Astrocyte of the hippocampus (primary cell): ENCODE data around the gene COL20A1.

ENCODE experiments used
- DNase-seq: peaks from one replicate; pipeline ENCODE4 v3.0.0; 2011; ENCODE audit warnings: low read depth, low spot score

Gene COL20A1

DNA sequence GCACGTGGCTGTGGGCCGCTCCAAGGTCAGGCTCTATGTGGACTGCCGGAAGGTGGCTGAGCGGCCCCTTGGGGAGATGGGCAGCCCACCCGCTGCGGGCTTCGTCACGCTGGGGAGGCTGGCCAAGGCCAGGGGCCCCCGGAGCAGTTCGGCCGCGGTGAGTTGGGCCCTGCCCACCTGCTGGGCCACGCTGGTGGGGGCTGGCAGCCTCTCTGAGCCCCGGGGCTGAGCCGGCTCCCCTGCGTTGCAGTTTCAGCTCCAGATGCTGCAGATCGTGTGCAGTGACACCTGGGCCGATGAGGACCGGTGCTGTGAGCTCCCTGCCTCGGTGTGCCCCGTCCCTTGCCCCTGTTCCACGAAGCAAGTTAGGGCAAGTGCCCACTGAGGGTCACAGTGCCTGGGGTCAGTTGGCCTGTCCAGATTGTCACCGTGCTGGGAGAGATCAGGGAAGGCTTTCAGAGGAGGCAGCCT is 27.1 kb downstream of the COL20A1 start:
- no peak for DNase-seq

DNA sequence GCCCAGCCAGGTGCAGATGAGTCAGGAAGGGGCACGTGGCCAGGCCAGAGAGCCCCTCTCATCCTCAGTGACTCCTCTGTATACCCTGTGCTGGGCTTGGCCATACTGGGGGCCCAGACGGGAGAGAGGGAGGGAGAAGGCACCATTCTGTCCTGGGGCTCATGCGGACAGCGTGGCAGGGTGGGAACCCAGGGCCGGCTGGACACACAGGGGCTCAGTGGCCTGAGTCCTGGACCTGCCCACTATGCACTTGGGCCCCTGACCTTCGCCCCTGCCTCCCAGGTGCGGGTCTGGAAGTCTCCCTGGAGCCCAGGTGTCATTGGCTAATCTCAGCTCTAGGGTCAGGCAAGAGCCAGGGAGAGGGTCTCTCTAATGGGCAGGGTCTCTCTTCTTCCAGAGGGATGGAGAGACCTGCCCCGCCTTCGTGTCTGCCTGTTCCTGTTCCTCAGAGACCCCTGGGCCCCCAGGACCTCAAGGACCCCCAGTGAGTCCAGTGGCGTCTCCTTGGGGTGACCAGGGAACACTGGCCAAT is 27.7 kb downstream of the COL20A1 start:
- no peak for DNase-seq

DNA sequence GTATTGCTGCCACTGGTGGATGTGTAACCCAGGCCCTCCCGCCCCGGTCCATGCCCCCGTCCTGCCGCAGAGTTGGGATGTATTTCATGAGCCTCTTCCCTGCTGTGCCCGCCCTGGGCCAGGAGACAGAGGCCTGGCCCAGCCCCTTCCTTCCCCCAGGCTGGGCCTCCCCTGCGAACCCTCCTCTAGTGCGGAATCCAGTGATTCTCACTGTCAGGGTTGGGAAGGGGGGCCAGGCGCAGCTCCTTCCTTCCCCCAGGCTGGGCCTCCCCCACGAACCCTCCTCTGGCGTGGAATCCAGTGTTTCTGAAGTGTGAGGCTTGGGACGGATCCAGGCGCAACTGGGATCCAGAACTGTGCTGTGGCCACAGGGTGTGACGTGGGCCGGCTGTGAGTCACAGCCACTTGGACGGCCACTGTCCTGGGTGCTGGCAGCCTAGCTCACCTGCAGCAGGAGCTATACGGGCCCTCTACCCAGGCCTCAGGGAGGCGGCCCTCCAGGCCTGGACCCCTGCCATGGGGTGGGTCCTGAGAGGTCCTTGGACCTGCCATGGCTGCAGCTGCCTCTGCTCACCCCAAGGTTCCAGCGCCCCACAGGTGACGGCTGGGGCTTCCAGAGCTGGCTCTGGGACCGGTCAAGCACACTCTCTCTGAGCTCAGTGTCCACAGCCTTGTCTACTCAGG is 28.3 kb downstream of the COL20A1 start:
- DNase-seq, result peak; percentile 66

DNA sequence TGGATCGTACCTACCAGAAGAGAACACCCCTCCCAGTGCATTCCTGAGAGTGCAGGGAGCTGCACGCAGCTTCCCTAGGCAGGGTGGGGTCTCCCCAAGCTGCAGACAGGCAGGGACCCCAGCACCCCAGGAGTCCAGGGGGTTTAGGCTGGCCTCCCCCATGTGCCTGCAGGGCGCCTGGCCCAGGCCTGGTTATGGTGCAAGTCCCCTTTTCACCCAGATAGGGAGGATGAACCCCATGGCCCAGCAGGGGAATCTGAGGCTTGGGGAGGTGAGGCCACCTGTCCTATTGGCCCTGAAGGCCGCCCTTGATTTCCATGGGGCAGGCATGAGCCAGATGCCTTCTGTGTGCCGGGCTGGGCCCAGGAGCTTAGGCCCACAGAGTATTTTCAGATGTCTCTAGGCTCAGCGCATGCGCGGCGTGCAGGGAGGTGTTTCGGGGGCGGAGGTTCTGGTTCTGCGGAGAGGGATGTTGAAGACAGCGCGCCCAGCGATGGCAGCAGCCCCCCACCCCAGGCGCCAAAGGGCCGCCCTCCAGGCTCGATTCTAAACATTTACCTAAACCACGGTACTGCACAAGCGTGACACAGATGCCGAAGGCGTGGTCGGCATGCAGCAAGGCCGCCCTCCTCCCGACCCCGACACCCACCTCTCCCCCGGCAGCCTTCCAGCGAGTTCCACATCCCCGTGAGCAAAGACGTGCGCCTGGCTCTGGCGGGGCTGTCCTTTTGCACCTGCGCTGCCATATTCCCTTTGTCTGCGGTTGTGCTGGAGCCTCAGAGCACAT is 29.4 kb downstream of the COL20A1 start:
- DNase-seq, result no peak

DNA sequence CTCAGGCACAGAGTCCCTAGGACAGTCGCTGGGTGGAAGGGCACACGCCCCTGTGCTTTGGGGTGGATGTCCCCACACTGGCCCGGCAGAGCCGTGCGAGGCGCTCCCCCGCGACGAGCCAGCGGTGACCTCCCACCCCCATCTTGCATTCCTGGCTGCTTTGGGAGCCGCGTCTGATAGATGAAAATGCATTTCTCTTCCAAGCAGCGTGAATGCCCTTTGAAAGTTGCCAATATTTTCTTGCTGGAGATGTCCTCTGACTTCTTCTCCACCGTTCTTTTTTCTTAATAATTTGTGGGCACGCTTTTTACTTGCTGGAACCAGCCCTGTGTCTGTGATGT is 29.9 kb downstream of the COL20A1 start:
- no peak for DNase-seq

DNA sequence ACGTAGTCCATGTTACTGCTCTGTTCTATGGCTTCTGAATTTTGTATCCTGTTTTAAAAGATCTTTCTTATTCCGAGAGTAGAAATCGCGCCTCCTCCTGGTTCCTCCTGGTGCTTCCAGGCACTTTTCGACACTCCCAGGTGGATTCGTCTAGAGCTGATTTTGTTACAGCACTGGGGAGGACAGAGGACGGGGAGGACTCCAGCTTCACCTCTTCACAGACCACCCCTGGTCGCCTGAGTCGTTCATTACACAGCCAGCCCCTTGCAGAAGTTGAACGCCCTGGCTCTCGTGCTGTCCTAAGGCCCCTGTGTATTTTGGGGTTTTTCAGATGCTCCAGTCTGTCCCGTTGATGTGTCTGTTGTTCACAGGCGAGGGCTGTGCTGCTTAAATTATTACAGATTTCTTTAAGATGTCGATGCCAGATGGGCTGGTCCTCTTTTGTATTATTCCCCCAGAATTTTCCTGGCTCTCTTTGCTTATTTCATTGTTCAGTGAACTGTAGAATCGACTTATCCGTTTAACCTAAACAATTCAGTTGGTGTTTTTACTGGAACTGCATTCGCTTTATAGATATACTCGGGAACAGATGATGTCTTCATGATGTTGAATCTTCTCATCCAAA is 30.5 kb downstream of the COL20A1 start:
- DNase-seq, result no peak

DNA sequence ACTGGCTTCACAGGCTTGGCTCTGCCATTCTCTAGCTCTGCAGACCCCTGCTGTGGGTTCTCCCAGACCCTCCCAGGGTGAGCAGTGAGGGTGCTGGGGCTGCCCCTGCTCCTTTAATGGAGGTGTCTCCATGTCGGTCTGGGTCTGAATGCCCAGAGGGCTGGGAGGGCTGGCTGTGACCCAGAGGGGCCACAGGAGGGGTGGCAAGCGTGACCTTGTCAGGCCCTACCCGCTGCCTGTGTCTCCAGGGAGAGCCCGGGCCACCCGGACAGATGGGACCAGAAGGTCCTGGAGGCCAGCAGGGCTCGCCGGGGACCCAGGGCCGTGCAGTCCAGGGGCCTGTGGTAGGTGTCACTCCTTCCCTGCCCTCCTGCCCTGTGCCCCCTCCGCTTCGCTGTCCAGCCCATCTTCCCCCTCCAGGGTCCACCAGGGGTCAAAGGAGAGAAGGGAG is 32.1 kb downstream of the COL20A1 start:
- no peak for DNase-seq

DNA sequence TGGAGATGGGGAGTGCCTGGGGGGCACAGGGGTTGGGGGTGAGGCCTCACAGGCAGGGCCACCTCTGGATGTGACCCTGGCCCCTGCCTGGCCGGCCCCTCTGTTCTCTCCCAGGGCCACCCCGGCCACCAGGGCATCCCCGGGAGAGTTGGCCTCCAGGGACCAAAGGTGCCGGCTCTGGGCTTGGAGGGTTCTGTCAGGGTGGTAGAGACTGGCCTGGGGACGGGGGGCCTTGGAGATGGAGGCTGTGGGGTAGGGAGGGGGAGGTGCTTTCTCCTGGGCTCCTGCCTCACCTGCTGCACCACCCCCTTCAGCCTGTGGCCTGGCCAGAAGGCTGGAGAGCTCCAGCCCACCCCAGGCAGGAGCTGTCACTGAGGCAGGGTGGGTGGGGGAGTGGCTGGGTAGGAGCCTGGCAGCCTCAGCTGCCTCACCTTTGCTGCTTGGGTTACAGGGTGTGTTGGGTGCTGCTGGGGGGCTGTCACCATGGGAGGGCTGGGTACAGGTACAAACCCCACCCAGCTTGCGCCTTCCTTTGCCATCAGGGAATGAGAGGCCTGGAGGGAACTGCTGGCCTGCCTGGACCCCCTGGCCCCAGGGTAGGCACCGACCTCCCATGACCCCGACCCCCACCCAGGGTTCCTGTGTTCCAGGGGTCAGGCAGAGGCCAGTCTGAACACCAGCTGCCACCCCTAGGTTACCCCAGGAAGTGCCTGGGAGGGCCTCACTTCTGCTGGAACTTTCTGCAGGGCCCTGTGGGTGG is 32.7 kb downstream of the COL20A1 start:
- DNase-seq, result no peak

DNA sequence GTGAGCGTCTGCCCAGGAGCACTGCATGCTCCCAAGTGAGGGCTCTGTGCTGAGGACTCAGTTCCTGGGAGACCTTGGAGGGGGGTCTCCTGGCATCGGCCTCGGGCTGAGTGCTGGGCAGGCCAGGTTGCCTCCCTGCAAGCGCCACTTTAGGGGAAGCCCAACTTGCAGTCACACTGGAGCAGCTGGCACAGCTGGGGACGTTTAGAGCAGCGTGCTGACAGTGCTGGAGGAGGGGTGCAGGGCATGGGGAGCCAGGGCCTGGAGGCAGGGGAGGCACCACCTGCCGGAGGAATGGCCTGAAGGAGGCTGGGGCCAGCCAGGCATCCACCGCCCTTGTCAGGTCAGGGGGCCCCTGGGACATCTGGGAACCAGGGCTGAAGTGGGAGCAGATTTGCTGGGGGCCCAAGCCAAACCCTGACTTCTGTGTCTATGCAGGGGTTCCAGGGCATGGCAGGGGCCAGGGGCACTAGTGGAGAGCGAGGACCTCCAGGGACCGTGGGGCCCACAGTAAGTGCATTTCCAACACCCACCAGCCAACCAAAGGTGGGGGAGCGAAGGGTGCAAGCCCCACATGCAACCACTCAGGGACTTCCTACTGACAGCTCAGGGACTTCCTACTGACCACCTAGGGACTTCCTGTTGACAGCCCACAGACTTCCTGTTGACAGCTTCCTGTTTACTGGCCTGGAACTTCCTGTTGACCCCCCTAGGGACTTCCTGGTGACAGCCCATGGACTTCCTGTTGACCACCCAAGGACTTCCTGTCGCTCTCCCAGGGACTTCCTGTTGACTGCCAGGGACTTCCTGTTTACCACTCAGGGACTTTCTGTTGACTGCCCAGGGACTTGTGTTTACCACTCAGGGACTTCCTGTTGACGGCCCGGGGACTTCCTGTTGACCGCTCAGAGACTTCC is 33.6 kb downstream of the COL20A1 start:
- DNase-seq, result no peak

DNA sequence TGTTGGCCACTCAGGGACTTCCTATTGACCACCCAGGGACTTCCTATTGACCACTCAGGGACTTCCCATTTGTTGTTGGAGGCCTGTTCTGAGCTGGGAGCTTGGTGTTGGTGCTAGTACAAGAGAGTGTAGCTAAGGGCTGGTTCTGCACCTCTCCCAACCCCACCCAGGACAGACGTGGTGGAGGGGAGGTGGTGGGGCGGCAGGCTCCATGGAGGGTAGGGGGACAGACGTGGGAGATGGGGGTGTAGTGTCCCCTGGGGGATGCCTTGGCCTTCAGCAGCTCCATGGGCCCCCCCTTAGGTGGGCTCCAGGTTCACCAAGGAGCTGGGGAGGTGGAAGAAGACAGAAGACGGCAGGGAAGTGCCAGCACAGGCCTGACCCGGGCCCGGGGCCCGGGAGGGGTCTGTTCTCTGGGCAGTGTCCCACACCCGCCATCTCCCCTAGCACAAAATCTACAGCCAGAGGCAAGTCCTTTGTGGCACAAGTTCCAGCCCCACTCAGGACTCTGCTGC is 34.3 kb downstream of the COL20A1 start:
- no peak for DNase-seq

DNA sequence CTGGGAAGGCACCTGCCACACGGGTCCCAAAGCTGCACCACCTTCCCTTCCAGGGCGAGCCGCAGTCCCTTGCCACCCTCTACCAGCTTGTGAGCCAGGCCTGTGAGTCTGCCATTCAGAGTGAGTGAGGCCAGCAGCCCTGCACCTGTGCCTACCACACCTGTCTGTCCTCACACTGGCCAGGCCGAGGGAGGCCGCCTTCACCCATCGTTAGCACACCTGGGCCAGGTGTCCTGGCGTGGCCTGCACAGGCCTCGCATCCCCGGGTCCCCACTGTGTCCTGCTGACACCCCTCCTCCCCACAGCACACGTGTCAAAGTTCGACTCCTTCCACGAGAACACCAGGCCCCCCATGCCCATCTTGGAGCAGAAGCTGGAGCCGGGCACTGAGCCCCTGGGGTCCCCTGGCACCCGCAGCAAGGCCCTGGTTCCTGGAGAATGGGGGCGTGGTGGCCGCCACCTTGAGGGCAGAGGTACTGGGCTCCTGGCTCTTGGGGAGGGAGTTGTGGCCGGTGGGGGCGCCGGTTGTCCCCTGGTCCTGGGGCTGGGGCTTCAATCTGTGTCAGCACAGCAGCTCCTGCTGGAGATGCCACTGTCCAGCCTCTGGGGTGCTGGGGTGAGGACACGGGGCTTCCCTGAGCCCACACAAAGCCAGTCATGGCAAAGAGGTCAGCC is 35.2 kb downstream of the COL20A1 start:
- no peak for DNase-seq

DNA sequence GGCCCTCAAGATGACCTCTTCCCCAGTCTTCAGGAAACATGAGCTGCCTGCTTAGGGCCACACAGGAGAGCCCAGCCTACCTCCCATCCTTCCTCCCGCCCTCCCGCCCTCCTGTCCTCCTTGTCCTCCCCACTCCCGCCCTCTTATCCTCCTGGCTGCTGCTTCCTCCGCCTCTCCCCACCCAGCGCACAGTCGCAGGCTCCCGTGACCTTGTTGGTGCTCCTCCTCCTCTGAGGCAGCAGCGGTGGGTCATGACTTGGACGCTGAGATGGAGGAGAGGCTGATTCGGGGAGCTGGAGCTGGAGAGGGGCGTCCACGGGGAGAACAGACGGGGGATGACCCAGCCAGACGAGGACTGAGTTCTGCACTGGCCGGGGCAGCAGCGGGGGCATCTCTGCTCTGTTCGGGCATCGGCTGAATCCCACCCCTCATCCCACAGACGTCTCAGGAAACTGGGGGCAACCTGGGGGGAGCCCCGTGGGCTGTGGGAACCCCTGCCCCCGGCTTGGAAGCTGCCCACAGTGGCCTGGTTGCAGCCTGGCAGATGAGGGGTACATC is 35.8 kb downstream of the COL20A1 start:
- no peak for DNase-seq

DNA sequence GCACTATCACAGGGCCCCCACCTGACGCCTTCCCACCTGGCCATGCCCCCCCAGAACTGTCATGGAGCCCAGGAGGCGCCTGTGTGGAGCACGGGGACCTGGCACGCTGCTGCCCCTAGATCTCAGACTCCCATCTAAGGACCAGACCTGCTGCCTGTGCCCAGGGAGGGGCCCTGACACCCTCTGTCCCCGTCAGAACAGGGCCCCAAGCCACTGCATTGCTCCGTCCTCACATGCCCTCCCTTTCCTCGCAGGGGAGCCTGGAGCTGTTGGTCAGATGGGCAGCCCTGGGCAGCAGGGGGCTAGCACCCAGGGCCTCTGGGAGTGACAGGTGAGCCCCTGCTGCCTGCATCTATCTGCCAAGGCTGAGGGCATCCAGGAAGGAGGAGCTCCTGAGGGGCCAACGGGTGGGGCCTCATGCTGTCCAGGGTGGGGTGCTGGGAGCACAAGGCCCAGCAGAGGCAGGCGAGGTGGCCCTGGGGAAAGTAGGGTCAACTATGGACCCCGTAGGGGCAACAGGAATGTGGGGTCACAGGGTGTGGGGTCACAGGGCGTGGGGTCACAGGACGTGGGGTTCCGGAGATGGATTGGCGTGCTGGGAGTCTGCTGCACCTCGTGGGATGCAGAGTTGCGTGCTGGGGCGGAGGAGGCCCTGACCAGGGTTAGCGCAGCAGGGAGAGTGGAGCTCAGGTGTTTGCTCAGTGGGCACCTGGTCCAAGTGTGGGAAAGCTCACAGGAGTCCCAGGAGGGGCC is 36.5 kb downstream of the COL20A1 start:
- no peak for DNase-seq

DNA sequence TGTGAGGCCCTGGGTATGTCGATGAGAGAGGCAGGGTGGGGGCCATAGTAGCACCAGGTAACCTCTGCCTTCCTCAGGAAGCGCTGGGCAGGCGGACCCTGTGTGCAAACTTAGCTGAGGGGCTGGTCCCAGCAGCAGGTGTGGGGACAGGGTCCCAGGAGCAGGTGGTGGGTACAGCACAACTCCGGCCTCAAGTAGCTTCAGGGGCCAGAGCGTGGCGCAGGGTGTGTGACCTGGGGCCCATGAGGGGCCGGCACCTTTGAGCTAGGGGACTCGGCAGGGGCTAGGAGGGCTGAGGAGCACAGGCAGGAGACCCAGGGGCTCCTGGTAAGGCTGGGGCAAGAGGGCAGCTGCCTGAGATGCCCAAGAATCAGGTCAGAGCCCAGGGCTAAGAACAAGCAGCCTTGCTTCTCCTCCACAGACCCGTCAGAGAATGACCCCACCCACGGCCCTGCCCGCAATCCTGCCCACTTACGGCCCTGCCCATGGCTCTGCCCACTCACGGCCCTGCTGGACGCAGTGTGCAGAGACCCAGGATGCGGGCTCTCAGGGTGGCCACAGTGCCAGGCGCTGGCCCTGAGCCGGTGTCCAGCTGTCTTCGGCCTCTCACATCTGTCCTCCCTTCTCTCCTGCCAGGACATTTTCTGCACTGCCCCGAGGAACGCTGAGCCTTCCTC is 37.2 kb downstream of the COL20A1 start:
- DNase-seq, result no peak

DNA sequence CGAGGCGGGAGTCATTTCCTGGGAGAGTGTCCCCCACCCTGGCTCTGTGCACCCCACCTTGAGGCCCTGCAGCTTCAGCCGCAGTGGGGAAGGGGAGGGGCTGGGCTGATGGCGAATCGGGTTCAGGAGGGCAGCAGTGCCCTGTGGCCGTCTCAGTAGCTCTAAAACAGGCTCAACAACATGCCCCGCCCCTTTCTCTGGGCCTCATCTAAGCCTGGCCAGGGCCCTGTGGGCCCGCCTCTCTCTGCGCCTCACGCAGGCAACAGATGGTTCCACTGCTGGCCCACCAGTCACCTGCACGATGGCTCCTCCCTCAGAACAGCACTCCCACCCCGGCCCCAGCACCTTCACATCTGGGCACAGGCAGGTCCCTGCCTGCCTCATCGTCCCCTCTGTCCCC is 38.0 kb downstream of the COL20A1 start:
- no peak for DNase-seq

DNA sequence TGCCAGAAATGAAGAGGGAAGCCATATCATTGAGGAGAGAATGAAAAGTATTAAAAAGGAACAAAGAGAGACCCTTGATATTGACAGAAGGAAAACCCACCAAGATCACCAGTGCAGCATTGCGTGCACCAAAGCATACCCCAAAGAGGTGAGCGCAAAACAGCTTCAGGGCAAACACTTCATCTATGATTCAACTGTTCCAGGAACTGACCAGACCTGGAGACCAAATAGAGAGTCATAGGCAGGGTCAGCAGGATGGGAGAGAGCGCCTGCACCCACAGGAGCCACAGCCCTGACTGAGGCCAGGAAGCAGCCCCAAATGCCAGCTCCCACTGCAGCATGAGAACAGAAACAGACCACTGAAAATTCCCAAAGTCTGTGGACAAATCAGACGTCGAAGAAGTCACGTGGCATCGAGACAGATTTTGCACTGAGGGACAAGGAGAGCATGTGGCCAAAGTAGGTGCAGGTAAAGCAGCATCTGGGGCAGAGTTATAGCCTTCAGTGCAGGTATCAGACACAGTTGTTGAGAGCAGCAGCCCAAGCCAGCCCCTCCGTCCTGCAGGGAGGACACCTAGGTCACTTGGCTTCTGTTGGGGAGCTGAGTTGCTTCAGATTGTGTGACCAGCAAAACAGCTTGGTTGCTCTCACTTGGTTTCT is 38.9 kb downstream of the COL20A1 start:
- DNase-seq, result no peak

DNA sequence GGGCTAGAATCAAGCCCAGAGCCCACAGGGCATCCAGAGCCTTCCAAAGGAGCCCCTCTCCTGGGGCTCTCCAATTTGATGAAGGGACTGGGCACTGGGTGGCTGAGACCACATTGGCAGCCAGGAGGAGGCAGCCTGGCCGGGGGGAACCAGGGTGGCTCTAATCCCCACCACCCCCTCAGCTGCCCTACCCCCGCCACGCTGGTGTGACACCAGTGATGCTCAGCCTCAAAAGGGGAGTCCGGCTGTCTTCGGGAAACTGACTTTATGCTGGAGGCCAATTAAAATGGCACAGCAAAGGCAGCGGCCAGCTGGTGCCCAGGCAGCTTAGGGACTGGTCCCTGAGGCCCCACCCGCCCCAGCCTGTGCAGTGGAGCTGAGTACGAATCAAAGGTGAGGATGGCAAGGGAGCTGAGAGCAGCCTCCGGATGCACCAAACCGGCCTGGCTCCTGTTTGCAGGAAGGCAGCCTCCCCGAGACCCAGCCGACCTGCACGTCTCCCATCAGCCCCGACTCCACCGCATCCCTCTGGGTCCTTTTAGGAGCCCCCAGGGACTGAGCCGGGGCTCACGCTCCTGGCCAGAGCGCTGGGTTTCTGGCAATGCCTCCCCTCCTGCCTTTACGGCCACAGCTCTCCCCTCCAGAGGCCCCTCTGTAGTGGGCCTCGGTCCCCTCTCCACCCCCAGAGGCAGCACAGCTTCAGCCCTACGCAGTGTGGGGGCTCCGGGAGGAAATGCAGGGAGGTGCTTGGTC is 39.7 kb downstream of the COL20A1 start:
- no peak for DNase-seq
